ENCODE measurements around the gene AKAP6.

DNA sequence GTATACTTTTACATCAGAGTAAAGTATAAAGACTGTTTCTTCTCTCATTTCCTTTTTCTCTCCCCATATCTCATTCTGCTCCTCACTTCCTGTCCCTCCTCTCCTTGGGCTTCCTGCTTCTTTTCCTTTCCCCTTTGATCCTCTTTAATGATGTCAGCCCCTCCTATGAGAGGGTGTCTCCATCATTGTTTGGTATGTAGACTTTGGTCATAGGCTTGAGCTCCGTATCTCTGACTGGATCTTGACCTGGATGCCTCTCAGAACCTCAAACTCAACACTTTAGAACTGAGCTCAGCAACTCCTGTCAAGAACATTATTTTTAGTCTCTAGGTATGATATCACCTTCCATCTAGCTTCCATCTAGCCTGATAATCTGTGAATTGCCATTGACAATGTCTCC is 50.3 kb downstream of the AKAP6 start:
- no peak for TF ChIP-seq POLR2A (IDR thresholded peaks at IDR 0.05)
- TF ChIP-seq CTCF (IDR thresholded peaks at IDR 0.05): no peak
